GM20431 (cell line): Measurements from ENCODE around the gene GPR68.
"Not testable (repeated sequence)": the region's sequence is repeated elsewhere in the genome, so short reads cannot be mapped to it uniquely, and the experiment has no call there.

Experiments
- in situ Hi-C: fragments of 300-500 bp; cut with MseI, MboI; formaldehyde crosslinking; loops from one replicate; pipeline ENCODE4 v1.15.0; 2020; ENCODE audit warnings: low sequenced_read_pairs; ENCODE audit not compliant: unreplicated experiment

The GPR68 gene

GRCh38 chr14:91232603-91233002 is 11.9 kb downstream of the GPR68 start:
- in situ Hi-C loops: no loop called here

- in situ Hi-C loops: no loop called here
Measured at GRCh38 chr14:91232052-91232451, 12.5 kb downstream of the GPR68 start.

- in situ Hi-C loops: no loop called here
Measured at GRCh38 chr14:91231446-91231845, 13.1 kb downstream of the GPR68 start.

- in situ Hi-C loops: no loop called here
Measured at GRCh38 chr14:91230397-91231035, 14.0 kb downstream of the GPR68 start.

GRCh38 chr14:91229743-91230200 is 14.7 kb downstream of the GPR68 start:
- in situ Hi-C loops: no loop called here

- in situ Hi-C loops: no loop called here
Measured at GRCh38 chr14:91229005-91229382, 15.5 kb downstream of the GPR68 start.

GRCh38 chr14:91228112-91229004 is 16.1 kb downstream of the GPR68 start:
- in situ Hi-C loops: no loop called here

GRCh38 chr14:91227183-91227628 is 17.3 kb downstream of the GPR68 start:
- in situ Hi-C loops: no loop called here

GRCh38 chr14:91226360-91226759 is 18.1 kb downstream of the GPR68 start:
- in situ Hi-C loops: not testable (repeated sequence)

GRCh38 chr14:91225025-91225424 is 19.5 kb downstream of the GPR68 start:
- in situ Hi-C loops: no loop called here

GRCh38 chr14:91223028-91223783 is 21.3 kb downstream of the GPR68 start:
- in situ Hi-C loops: no loop called here

GRCh38 chr14:91221270-91221669 is 23.2 kb downstream of the GPR68 start:
- in situ Hi-C loops: no loop called here

GRCh38 chr14:91220581-91221000 is 23.9 kb downstream of the GPR68 start:
- in situ Hi-C loops: no loop called here

- in situ Hi-C loops: no loop called here
Measured at GRCh38 chr14:91219517-91220389, 24.8 kb downstream of the GPR68 start.

GRCh38 chr14:91218014-91218413 is 26.5 kb downstream of the GPR68 start:
- in situ Hi-C loops: no loop called here

- in situ Hi-C loops: no loop called here
Measured at GRCh38 chr14:91216731-91217226, 27.7 kb downstream of the GPR68 start.

- in situ Hi-C loops: no loop called here
Measured at GRCh38 chr14:91215381-91215780, 29.1 kb downstream of the GPR68 start.

GRCh38 chr14:91214306-91214705 is 30.2 kb downstream of the GPR68 start:
- in situ Hi-C loops: no loop called here

GRCh38 chr14:91211017-91211416 is 33.5 kb downstream of the GPR68 start:
- in situ Hi-C loops: no loop called here
